A549 (cell line): ENCODE results near the gene MLLT11. TPM values are rescaled to one million over a fixed set of nuclear protein-coding genes. Genes with fewer than 3 reads are reported as not detected.

Experiments used
- ATAC-seq, 2 experiments: fragments of 200-7000 bp in 1 of 2; fragments of >200 bp in 1 of 2; cut with Nextera tagmentation in 1 of 2; cut with Tn5 transposase in 1 of 2; 3 replicates each; pipeline versions ENCODE4 v1.8.0 to v1.9.1; 2018 to 2020; ENCODE audit warnings: mild to moderate bottlenecking in 1 of 2, moderate library complexity in 1 of 2
- CTCF ChIA-PET: fragments of 300-600 bp; sonication (Branson Sonifier 250); formaldehyde crosslinking; extraction: SDS; loops from one replicate; lab custom pipeline; 2021; ENCODE audit warnings: antibody characterized with exemption, inconsistent platforms; lab: Yijun Ruan, JAX
- POLR2A ChIA-PET: fragments of 350-600 bp; formaldehyde crosslinking; extraction: SDS; loops from one replicate; lab custom pipeline; 2021; ENCODE audit warnings: antibody characterized with exemption, inconsistent platforms; lab: Yijun Ruan, JAX
- DNase-seq, 2 experiments: peaks; one replicate each; pipeline versions ENCODE4 v3.0.0 to v3.0.0-alpha.2; 2011 to 2016; ENCODE audit warnings: low read depth in 1 of 2, low spot score in 1 of 2
- FAIRE-seq: peaks from 2 replicates; lab custom pipeline; 2011; peaks lifted over from hg19 to GRCh38; lab: Jason Lieb, UNC
- H3K27ac ChIP-seq, 2 experiments: fragments of >200 bp; sonication (Bioruptor Twin); formaldehyde crosslinking; 3 replicates each; pipeline ENCODE4 v1.5.1; 2016 to 2017
- H3K4me1 ChIP-seq: fragments of >200 bp; sonication (Bioruptor Twin); formaldehyde crosslinking; 3 replicates; pipeline ENCODE4 v1.6.1; 2016
- H3K4me2 ChIP-seq: fragments of >200 bp; sonication (Bioruptor Twin); formaldehyde crosslinking; 3 replicates; pipeline ENCODE4 v1.6.1; 2016
- H3K4me3 ChIP-seq: fragments of >200 bp; sonication (Bioruptor Twin); formaldehyde crosslinking; 3 replicates; pipeline ENCODE4 v1.5.1; 2016
- H3K9me3 ChIP-seq: fragments of >200 bp; sonication (Bioruptor Twin); formaldehyde crosslinking; 3 replicates; pipeline ENCODE4 v1.6.1; 2016
- CBX2 ChIP-seq: fragments of 200-600 bp; sonication (generic); IDR thresholded peaks from 2 replicates; pipeline ENCODE4 v1.6.1; 2016; ENCODE audit warnings: low read depth, mild to moderate bottlenecking, borderline replicate concordance
- ESRRA ChIP-seq: fragments of 150-350 bp; IDR thresholded peaks from 2 replicates; pipeline ENCODE4 v1.6.1; 2014; ENCODE audit warnings: mild to moderate bottlenecking, low read length, borderline replicate concordance
- FOXS1 ChIP-seq: fragments of 250-450 bp; sonication (Bioruptor Pico); IDR thresholded peaks from 2 replicates; pipeline ENCODE4 v1.5.0; 2020; ENCODE audit warnings: mild to moderate bottlenecking, moderate library complexity
- HEYL ChIP-seq: fragments of 250-450 bp; sonication (Bioruptor Pico); IDR thresholded peaks from 2 replicates; pipeline ENCODE4 v1.8.0; 2021; ENCODE audit warnings: mild to moderate bottlenecking, moderate library complexity
- HOXA7 ChIP-seq: fragments of 250-450 bp; sonication (Bioruptor Pico); IDR thresholded peaks from 2 replicates; pipeline ENCODE4 v1.5.0; 2020; ENCODE audit warnings: mild to moderate bottlenecking, moderate library complexity
- HOXB5 ChIP-seq: fragments of 250-450 bp; sonication (Bioruptor Pico); IDR thresholded peaks from 2 replicates; pipeline ENCODE4 v1.5.0; 2020; ENCODE audit warnings: mild to moderate bottlenecking, moderate library complexity
- JUN ChIP-seq, 2 experiments: fragments of >200 bp; sonication (Bioruptor Twin); formaldehyde crosslinking; IDR thresholded peaks; 2 replicates in 1 of 2; 3 replicates in 1 of 2; pipeline ENCODE4 v1.6.1; 2016 to 2017
- KDM1A ChIP-seq: fragments of 200-600 bp; sonication (generic); IDR thresholded peaks from 2 replicates; pipeline ENCODE4 v1.6.1; 2016; ENCODE audit warnings: low read depth, mild to moderate bottlenecking
- NPAS2 ChIP-seq: fragments of 250-450 bp; sonication (Bioruptor Pico); IDR thresholded peaks from 2 replicates; pipeline ENCODE4 v1.8.0; 2022; ENCODE audit warnings: mild to moderate bottlenecking, moderate library complexity, borderline replicate concordance
- RAD21 ChIP-seq, 2 experiments: fragments of >200 bp in 1 of 2; sonication (Bioruptor Twin) in 1 of 2; formaldehyde crosslinking in 1 of 2; IDR thresholded peaks in 1 of 2; conservative IDR thresholded peaks in 1 of 2; 2 replicates in 1 of 2; 3 replicates in 1 of 2; pipeline ENCODE4 v1.6.1; 2012 to 2018; ENCODE audit warnings: inconsistent platforms in 1 of 2
- RFX5 ChIP-seq: fragments of 450-650 bp; IDR thresholded peaks from 2 replicates; pipeline ENCODE4 v1.7.1; 2014; ENCODE audit warnings: antibody characterized with exemption, mild to moderate bottlenecking, moderate library complexity
- SREBF2 ChIP-seq: fragments of 450-650 bp; IDR thresholded peaks from 2 replicates; pipeline ENCODE4 v1.6.1; 2014; ENCODE audit warnings: mild to moderate bottlenecking, moderate library complexity
- WGBS: methylation state at CpG from one replicate; pipeline ENCODE4 v1.1.6; 2017; ENCODE audit errors: missing lambda C conversion rate; 5-methylcytosine and 5-hydroxymethylcytosine counted together
- polyA plus RNA-seq, 4 experiments: library from polyadenylated mRNA; depleted of rRNA in 3 of 4; stranded (reverse); fragments of >200 nt; fragmentation: RNase III in 1 of 4; extraction: RNeasy Plus Mini Kit Qiagen cat#74134 plus additional on column Dnase treatment in 1 of 4; gene quantifications; 2 replicates in 3 of 4; 3 replicates in 1 of 4; pipeline ENCODE4 v1.2.3, GENCODE V29; 2011 to 2017
- TF ChIP-seq, protein P1 (sequence below): fragments of >200 bp; sonication (Bioruptor Twin); formaldehyde crosslinking; IDR thresholded peaks from 2 replicates; pipeline ENCODE4 v1.6.1; 2016
- TF ChIP-seq, protein P2 (sequence below): fragments of >200 bp; sonication (Bioruptor Twin); formaldehyde crosslinking; IDR thresholded peaks from 3 replicates; pipeline ENCODE4 v1.6.1; 2016
- TF ChIP-seq, protein P3 (sequence below): fragments of 200-600 bp; sonication (generic); IDR thresholded peaks from 2 replicates; pipeline ENCODE4 v1.6.1; 2016; ENCODE audit warnings: antibody characterized with exemption, mild to moderate bottlenecking, moderate library complexity
- TF ChIP-seq, protein P4 (sequence below): IDR thresholded peaks from 2 replicates; pipeline ENCODE4 v1.6.1; 2012
- TF ChIP-seq, protein P5 (sequence below): fragments of 450-650 bp; IDR thresholded peaks from 2 replicates; pipeline ENCODE4 v1.6.1; 2014; ENCODE audit warnings: antibody characterized with exemption

MLLT11 gene
- polyA plus RNA-seq, 2 of the 4 experiments (the other 2 are of a cell fraction): 28.2 to 33.7 TPM

DNA sequence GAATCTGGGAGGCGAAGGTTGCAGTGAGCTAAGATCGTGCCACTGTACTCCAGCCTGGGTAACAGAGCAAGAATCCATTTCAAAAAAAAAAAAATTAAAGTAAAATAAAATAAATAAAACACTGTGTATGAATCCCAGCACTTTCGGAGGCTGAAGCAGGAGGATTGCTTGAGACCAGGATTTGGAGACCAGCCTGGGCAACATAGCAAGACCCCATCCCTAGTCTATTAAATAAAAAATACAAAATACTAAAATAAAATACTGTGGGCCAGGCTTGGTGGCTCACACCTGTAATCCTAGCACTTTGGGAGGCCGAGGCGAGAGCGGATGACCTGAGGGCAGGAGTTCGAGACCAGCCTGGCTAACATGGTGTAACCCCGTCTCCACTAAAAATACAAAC lies 28.0 kb upstream of the MLLT11 start:
- Histone ChIP-seq H3K27ac (no peak overlapping the region), H3K4me3 (no peak overlapping the region), H3K4me1 (no peaks in the 10 kb centered on the region), H3K4me2 (no peak overlapping the region), H3K9me3 (no peaks in the 10 kb centered on the region)
- ChIA-PET POLR2A (interaction anchor here (0.9 kb wide), 1 partner anchor 16 kb away, joined by 3 read pairs; the partner anchor contains the start of gene C1orf56), CTCF (interaction anchor here (0.7 to 1.5 kb wide), 2 partner anchors 8 to 24 kb away, joined by 3 to 4 read pairs; partner anchors contain the start of gene PRUNE1)
- ATAC-seq (no peak), FAIRE-seq (no peak), DNase-seq (no peak)
- WGBS: 94% methylated on average over 8 of the region's 8 CpGs
- TF ChIP-seq CBX2 (no peak), JUN (IDR thresholded peaks at IDR 0.05) (no peak), HOXA7 (no peak), HOXB5 (CRISPR knock-in tag) (no peak), NPAS2 (no peak), RFX5 (no peak), HEYL (no peak), SREBF2 (no peak), ESRRA (no peak), RAD21 (conservative IDR thresholded peaks at IDR 0.05 in 1 of 2, IDR thresholded peaks at IDR 0.05 in 1 of 2) (no peak), KDM1A (no peak)
- TF ChIP-seq, protein P1, sequence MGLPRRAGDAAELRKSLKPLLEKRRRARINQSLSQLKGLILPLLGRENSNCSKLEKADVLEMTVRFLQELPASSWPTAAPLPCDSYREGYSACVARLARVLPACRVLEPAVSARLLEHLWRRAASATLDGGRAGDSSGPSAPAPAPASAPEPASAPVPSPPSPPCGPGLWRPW: no peak
- TF ChIP-seq, protein P2, sequence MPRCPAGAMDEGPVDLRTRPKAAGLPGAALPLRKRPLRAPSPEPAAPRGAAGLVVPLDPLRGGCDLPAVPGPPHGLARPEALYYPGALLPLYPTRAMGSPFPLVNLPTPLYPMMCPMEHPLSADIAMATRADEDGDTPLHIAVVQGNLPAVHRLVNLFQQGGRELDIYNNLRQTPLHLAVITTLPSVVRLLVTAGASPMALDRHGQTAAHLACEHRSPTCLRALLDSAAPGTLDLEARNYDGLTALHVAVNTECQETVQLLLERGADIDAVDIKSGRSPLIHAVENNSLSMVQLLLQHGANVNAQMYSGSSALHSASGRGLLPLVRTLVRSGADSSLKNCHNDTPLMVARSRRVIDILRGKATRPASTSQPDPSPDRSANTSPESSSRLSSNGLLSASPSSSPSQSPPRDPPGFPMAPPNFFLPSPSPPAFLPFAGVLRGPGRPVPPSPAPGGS: no peak
- TF ChIP-seq, protein P3, sequence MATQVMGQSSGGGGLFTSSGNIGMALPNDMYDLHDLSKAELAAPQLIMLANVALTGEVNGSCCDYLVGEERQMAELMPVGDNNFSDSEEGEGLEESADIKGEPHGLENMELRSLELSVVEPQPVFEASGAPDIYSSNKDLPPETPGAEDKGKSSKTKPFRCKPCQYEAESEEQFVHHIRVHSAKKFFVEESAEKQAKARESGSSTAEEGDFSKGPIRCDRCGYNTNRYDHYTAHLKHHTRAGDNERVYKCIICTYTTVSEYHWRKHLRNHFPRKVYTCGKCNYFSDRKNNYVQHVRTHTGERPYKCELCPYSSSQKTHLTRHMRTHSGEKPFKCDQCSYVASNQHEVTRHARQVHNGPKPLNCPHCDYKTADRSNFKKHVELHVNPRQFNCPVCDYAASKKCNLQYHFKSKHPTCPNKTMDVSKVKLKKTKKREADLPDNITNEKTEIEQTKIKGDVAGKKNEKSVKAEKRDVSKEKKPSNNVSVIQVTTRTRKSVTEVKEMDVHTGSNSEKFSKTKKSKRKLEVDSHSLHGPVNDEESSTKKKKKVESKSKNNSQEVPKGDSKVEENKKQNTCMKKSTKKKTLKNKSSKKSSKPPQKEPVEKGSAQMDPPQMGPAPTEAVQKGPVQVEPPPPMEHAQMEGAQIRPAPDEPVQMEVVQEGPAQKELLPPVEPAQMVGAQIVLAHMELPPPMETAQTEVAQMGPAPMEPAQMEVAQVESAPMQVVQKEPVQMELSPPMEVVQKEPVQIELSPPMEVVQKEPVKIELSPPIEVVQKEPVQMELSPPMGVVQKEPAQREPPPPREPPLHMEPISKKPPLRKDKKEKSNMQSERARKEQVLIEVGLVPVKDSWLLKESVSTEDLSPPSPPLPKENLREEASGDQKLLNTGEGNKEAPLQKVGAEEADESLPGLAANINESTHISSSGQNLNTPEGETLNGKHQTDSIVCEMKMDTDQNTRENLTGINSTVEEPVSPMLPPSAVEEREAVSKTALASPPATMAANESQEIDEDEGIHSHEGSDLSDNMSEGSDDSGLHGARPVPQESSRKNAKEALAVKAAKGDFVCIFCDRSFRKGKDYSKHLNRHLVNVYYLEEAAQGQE: no peak
- TF ChIP-seq, protein P4, sequence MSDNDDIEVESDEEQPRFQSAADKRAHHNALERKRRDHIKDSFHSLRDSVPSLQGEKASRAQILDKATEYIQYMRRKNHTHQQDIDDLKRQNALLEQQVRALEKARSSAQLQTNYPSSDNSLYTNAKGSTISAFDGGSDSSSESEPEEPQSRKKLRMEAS: no peak
- TF ChIP-seq, protein P5, sequence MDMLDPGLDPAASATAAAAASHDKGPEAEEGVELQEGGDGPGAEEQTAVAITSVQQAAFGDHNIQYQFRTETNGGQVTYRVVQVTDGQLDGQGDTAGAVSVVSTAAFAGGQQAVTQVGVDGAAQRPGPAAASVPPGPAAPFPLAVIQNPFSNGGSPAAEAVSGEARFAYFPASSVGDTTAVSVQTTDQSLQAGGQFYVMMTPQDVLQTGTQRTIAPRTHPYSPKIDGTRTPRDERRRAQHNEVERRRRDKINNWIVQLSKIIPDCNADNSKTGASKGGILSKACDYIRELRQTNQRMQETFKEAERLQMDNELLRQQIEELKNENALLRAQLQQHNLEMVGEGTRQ: no peak

DNA sequence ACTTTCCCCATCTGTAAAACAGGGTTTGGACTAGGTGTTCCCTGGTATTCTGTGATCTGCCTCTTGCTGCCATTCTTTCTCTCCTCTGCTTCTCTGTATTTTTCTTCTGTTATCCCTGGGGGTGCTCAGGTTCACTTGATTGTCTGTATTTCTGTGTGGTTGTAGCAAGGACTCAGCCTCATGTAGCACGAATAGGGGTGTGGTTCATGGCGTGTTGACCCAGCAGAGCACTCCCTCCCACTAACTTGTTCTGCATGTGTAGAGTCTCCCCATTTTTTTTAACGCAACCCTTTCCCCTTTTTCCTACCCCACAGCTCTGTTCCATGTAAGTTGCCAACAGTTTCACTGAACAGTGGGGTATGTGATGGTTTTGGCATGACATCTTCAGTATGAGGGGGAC lies 25.0 kb upstream of the MLLT11 start:
- H3K27ac ChIP-seq: no peak overlapping the region
- TF ChIP-seq HEYL: no peak
- TF ChIP-seq, protein P5: no peak
- TF ChIP-seq FOXS1: no peak
- H3K4me2 ChIP-seq: no peak overlapping the region
- 94% methylated on average over 3 of the region's 3 CpGs for WGBS
- H3K4me1 ChIP-seq: no peaks in the 10 kb centered on the region
- no peaks in the 10 kb centered on the region for H3K9me3 ChIP-seq
- DNase-seq (no peak), FAIRE-seq (no peak), ATAC-seq (no peak)
- CTCF ChIA-PET: interaction anchor here (4.8 kb wide), 1 partner anchor 10 kb away, joined by 14 read pairs; no protein-coding TSS in a partner anchor
- POLR2A ChIA-PET: interaction anchor here (1.1 kb wide), 1 partner anchor 13 kb away, joined by 3 read pairs; the partner anchor contains the start of gene C1orf56
- H3K4me3 ChIP-seq: no peak overlapping the region
